EL (cell line): ENCODE data around the gene MED29.

ENCODE experiments used
- DNase-seq: peaks from one replicate; pipeline ENCODE4 v3.0.0-alpha.2; 2016

Gene MED29, protein sequence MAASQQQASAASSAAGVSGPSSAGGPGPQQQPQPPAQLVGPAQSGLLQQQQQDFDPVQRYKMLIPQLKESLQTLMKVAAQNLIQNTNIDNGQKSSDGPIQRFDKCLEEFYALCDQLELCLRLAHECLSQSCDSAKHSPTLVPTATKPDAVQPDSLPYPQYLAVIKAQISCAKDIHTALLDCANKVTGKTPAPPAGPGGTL

GRCh38 chr19:39390751-39391437 lies at the start of gene MED29, which contains the start of gene PAF1:
MED29 (plus strand) TSS chr19:39391378; CDS start chr19:39391423, 45 bp downstream.
PAF1 (minus strand) TSS chr19:39391106; CDS start chr19:39390864, 242 bp downstream.
- DNase-seq = peak; percentile 100

- DNase-seq = peak; percentile 97
Measured at GRCh38 chr19:39341719-39342604, 49.2 kb upstream of the MED29 start, which contains the start of gene SAMD4B. SAMD4B (plus strand) TSS chr19:39342421; CDS start chr19:39356894, 14,473 bp downstream.

GRCh38 chr19:39342647-39343305 lies 48.4 kb upstream of the MED29 start:
- DNase-seq = peak; percentile 31

DNA sequence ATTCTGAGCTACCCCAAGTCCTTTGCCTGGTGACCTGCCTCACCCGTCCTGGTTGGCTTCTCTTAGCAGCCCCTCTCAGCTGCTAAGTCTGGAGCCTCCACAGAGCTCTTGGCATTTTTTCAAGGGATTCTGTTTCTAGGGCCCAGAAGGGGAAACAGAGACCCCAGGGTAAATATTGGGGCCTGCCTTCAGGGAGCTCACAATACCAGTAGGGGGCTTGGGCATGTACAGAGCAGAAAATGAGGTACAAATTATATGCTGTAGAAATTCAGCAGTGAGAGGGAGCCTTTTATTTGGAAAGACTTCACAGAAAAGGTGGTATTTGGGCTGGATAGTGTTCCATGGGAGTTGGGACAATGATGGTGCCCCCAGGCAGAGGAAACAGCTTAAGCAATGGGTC lies 45.2 kb upstream of the MED29 start:
- no peak for DNase-seq

DNA sequence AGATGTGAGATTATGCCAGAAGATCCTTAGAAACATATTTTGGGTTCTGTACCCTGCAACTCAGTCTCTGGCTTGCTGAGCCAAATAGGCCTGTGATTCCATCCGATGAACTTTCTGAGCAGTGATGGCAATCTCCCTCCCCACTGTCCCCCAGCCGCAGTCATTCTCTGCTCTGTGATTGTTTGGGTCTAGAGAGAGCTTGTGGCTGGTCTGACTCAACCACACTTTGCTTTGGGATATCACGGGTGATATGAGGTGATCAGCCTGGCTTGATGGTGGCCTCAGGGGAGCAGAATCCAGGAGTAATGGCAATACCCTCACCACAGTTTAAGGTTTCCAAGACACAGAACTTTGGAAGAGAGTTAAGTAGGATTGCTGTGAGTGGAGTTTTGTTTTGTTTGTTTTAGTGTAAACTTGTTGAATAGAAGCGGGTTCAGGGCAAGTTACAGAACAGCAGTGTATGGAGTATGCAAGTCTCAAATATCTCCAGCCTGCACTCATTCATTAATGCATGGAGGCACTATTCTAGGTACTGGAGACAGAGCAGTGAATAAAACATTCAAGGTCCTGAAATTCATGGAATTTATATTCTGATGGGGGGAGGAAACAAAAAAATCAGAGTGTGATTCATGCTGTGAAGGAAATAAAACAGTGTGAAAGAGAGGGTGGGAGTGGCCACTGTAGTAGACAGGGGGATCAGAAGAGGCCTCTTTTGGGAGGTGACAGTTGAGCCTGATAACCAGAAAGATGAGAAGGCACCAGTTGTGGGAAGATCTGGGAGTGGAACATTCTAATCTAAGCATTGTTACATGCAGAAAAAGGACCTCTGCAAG lies 43.6 kb upstream of the MED29 start:
- peak; percentile 34 for DNase-seq

DNA sequence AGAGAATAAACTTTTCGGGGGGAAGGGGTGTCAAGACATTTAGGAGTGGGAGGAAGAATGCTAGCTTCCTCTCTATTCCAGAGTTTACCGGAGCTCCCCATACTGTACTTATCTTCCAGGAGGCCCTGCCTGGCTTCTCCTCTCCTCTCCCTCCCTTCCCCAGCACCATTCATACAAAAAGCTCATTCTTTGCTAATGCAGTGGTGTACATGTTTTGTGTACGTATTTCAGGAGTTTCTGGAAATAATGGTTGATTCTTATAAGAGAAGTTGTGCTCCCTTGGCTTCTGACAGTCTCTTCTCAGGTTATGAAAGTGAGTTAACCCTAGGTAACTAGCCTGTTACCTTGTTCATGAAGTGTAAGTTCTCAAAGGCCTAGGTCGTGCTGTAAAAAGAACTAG lies 41.9 kb upstream of the MED29 start:
- no peak for DNase-seq

DNA sequence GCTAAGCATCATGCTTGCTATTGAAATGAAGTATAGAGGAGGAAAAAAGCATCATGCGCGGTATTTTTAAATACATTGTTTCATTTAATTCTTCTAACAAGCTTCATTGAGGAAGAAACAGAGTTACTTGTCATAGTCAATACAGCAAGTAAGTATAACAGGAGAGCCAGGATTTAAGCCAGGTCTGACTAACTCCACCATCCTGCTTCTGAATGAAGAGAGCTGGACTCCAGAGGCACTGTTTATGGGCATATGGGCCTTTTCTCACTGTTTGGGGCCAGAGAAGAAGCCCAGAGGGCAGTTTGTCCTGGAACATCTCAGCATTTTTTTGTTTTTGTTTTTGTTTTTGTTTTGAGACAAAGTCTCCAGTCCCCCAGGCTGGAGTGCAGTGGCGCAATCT lies 41.0 kb upstream of the MED29 start:
- DNase-seq = no peak

DNA sequence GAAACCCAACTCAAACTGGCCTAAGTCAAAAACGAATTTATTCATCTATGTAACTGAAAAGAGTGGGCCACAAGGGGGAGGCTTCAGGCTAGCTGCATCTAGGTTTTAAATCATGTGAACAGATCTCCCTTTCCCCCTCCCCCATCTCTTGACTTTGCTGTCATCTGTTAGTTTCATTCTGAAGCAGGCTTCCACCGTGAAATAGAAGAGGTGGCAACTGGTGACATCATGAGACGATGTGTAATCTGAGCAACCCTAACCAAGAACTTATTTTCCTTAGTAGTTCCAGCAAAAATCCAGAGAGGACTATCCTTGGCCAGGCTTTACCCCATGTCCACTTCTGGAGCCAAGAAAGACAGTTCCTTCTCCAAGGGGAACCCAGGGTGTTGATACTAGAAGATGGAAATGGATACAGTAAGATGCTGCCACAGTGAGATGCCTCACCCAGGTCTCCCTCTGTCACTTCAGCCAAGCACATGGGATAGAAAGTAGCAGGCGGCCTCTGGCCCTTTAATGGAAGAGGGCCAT lies 39.6 kb upstream of the MED29 start:
- DNase-seq = peak; percentile 15

DNA sequence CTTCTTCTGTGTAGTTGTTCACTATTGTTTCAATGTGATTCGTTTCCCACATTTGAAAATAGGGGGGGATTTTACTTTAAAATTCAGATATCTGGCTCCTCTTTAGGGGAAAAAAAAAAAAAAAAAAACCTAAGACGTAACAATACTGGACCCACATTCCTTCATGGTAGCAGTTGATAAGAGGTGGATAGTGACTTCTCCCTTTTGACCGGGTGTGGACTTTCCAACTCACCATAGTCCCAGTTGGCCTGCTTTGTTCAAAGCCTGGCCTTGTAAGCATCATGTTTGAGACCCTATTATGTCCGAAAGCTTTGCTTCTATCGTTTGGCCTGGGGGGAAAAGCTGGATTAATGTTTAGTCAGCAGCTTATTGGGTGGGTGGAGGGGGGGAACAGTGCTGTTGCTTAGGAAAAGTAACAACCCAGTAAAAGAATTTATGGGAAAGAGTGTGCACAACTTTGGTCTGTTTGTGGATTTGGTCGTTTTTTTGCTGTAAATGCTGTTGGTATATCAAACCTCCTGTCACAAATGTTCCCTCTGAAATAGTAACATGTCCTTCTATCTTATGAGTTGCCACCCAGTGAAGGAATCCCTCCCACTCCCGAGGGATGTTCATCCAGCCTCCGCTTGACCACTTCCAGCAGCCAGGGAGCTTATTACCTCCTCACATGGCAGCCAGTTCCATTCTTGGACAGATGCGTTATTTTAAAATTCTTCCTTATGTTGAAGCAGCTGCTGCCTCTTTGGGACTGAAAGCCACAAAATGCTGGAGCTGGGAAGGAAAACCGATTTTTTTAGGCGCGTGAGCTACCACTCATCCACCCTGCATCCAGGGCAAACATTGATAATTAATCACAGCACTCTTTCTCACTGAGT lies 38.6 kb upstream of the MED29 start:
- DNase-seq = no peak

DNA sequence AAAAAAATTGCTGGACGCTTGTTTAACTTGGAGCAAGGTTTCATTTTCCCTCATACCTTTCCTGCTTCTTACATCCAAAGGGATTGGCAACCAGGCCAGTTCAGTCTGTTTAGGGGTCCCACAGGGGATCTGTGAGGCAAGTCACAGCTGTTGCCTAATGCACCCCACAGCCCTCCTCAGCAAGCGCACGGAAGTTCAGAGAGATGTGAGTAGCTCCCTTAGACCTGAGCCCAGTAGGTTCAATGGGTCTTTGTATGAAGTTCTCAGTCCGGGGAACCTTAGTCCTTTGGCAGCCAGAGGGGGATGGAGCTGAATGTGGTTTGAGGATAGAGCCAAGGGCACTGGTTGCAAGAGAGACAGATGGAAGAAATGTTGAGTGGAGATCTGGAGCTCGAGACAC lies 35.9 kb upstream of the MED29 start:
- no peak for DNase-seq

- DNase-seq = no peak
Measured at GRCh38 chr19:39356073-39356472, 35.1 kb upstream of the MED29 start.

- DNase-seq = no peak
Measured at GRCh38 chr19:39356647-39357046, 34.5 kb upstream of the MED29 start.

GRCh38 chr19:39359026-39359425 lies 32.2 kb upstream of the MED29 start:
- no peak for DNase-seq

- DNase-seq = no peak
Measured at GRCh38 chr19:39360599-39360998, 30.6 kb upstream of the MED29 start.

- peak; percentile 89 for DNase-seq
Measured at GRCh38 chr19:39362682-39363657, 28.2 kb upstream of the MED29 start.

- DNase-seq = peak; percentile 62
Measured at GRCh38 chr19:39363901-39364457, 27.2 kb upstream of the MED29 start.

- DNase-seq = no peak
Measured at GRCh38 chr19:39365531-39365930, 25.6 kb upstream of the MED29 start.

DNA sequence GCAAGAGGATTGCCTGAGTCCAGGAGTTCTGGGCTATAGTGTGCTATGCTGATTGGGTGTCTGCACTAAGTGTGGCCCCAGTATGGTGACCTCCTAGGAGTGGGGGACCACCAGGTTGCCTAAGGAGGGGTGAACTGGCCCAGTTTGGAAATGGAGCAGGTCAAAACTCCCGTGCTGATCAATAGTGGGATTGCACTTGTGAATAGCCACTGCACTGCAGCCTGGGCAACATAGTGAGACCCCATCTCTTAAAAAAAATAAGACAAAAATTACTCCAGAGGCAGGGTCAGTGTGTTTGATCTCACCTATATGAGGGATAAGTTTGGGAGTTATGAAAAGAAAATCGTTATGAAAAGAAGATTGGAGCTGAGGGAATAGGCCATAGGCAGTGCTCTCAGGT lies 22.0 kb upstream of the MED29 start:
- DNase-seq = no peak

DNA sequence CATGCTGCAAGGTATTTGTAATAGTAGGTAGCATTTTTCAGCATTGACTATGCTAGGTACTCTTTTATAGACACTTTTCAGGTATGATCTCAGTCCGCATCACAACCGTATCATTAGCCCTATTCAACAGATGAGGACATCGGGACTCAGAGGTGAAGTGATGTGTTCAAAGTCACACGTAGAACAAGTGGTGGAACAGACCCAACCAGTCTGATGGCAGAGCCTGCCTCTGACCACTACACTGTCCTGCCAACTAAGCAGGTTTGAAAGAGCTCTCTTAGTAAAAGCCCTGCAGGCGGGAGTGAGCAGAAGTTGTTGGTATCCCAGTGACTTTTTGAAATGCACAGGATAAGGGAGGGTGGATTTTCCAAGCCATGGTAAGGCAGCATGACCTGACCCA lies 20.4 kb upstream of the MED29 start:
- no peak for DNase-seq
